GM18498 (cell line): ENCODE data around the gene GNG13.
"Not testable (repeated sequence)": the region's sequence is repeated elsewhere in the genome, so short reads cannot be mapped to it uniquely, and the experiment has no call there.

Experiments used
- ATAC-seq: cut with Tn5 transposase; IDR thresholded peaks from one replicate; pipeline ENCODE4 v1.9.1; 2021; ENCODE audit warnings: mild to moderate bottlenecking, moderate library complexity; ENCODE audit not compliant: unreplicated experiment

Gene GNG13, protein sequence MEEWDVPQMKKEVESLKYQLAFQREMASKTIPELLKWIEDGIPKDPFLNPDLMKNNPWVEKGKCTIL

DNA sequence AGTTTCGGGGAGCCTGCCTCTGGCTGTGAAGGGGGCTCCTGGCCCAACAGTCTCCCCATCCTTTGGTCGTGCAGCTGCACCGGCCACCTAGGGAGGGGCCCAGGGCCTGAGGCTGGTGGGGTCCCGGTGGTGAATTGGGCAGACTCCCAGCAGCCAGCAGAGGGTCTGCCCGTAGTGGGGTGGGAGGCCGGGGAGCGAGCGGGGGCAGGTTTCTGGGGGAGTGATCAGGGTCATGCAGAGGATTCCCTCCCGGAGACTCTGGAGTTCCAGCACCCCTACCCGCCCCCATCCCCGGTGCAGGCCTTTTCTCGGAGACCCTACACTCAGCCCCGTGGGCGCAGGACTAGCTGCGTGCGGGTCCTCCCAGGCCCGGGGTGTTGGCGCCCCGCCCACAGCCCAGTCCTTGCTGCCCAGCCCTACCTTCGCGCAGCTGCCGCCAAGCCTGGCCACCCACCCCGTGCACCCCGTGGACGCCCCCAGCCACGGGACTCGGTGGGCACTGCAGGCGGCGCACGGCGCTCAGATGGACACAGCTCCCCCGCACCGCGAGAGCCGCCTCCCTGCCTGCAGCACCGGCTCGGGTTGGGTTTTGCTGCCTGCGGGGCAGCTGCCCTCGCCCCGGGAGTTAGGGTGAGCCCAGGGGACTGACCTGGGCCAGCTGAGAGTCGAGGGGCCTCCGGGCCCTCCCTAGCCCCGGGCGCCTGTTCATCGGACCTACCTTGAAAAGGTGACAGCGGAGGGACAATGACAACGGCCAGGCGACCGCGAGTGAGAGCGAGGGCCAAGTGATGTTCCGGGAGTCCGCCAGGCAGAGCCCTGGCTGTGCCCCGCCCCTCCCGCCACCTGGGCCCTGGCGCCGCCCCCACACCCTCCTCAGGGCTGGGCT is at the start of gene GNG13:
TSS of gene GNG13 (minus strand) at position 787 of the 886 bp plus-strand sequence. CDS start 1,657 bp downstream, outside the sequence.
- no peak for ATAC-seq

DNA sequence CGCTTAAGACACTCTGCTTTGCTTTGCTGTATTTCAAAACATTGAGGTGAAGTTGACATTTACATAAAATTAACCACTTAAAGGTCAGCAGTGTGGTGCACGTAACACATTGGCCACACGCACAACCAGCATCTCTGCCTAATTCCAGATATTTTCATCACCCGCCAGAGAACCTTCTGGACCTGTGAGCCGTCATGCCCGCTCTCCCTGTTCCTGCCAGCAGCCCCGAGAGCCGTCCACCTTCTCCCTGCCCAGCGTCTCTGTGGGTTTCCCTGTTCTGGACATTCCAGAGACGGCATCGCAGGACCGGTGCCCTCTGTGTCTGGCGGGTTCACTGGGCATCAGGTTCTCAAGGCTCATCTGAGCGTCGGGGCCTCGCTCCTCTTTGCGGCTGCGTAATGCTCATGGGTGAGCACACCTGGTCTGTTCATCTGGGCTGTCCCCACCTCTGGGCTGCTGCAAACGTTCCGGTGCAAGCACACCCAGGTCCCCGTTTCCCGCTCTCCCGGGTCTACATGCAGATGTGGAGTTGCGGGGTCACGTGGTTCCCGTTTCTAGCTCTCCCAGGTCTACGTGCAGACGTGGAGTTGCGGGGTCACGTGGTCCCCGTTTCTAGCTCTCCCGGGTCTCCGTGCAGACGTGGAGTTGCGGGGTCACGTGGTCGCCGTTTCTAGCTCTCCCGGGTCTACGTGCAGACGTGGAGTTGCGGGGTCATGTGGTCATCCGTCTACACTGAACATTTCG is 48.1 kb upstream of the GNG13 start:
- ATAC-seq: no peak

- no peak for ATAC-seq
Measured at GRCh38 chr16:847681-848445, 47.3 kb upstream of the GNG13 start.

GRCh38 chr16:847151-847550 is 46.6 kb upstream of the GNG13 start:
- no peak for ATAC-seq

- no peak for ATAC-seq
Measured at GRCh38 chr16:845351-845745, 44.8 kb upstream of the GNG13 start.

DNA sequence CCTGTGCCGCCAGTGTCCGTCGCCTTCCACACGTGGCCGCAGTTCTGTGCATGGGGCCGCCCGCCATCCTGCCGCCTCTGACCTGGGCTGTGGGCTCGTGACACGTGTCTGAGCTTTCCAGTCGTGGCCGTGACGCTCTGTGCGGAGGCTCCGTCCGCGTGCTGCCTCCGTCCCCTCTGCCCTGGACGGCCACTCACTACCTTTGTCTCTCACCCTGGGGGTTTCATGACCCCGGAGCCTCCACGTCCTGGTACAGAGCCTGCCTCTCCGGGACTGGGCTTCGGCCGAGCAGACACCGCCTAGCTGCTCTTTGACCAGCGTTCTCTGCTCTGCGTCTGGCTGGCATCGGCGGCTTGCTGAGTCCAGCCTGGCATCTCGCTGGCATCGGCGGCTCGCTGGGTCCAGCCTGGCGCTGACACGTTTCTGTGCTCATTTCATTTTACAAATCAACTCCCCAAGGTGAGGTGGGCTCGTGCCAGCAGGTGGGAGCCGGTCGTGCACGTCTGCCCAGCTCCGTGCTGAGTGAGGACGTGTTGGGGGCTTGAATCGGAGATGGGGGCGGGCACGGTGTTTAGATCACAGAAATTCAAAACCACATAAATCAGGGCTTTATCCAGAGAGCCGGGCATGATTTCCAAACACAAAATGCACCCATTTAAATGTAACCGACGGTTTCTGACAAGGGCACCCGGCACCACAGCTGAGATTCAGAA is 44.3 kb upstream of the GNG13 start:
- ATAC-seq: no peak

DNA sequence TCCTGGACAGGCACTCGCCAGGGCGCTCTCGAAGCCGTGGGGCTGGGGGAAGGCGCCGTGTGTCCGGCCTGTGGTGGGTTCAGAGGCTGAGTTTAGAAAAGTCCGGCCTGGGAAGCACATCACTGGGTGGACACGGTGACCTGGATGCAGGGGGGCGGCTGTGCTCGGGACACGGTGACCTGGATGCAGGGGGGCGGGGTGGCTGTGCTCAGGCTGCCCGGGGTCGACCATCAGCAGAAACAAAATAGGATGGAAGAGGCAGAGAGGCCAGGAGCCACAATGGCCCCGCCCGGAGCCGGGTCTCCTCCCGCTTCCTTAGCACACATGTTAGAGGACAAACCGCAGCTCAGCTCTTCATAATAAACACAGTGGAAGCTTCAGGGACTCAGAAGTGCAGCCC is 43.2 kb upstream of the GNG13 start:
- ATAC-seq: no peak

DNA sequence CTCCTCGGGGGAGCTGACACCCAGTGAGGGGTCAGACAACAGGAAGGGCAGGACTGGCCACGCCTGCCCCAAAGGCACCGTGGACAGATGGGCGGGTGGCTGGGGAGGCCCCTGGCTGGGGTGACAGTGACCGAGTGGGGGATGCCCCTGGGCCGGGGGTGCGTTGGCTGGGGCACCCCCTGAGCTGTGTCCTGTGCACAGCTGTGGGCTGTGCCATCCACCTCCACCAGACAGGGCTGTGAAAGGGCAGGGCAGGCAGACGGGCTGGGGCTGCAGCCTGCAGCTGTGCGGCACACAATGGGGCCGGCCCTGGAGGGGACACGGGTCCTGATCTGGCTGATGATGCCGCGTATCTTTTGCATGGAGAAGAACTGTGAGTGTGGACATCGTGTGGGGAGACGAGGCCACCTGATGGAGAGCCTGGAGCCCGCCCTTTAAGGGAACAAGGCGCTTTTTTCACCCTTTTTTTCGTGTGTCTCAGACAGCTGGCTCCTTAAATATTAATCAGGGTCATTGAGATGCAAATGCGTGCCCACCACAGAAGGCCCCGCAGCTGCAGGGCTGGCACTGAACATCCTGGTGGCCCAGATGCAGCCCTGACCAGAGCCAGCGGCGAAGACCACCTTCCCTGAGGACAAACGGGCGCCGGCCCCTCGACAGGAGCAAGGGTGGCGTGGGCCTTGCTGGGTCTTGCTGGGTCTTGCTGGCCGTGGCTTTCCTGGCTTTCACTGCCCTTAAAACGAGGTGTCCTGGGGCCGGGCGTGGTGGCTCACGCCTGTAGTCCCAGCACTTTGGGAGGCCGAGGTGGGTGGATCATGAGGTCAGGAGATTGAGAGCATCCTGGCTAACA is 42.4 kb upstream of the GNG13 start:
- ATAC-seq: no peak

- no peak for ATAC-seq
Measured at GRCh38 chr16:842061-842476, 41.5 kb upstream of the GNG13 start.

GRCh38 chr16:841455-842060 is 41.0 kb upstream of the GNG13 start:
- no peak for ATAC-seq

GRCh38 chr16:840561-841454 is 40.3 kb upstream of the GNG13 start:
- no peak for ATAC-seq

DNA sequence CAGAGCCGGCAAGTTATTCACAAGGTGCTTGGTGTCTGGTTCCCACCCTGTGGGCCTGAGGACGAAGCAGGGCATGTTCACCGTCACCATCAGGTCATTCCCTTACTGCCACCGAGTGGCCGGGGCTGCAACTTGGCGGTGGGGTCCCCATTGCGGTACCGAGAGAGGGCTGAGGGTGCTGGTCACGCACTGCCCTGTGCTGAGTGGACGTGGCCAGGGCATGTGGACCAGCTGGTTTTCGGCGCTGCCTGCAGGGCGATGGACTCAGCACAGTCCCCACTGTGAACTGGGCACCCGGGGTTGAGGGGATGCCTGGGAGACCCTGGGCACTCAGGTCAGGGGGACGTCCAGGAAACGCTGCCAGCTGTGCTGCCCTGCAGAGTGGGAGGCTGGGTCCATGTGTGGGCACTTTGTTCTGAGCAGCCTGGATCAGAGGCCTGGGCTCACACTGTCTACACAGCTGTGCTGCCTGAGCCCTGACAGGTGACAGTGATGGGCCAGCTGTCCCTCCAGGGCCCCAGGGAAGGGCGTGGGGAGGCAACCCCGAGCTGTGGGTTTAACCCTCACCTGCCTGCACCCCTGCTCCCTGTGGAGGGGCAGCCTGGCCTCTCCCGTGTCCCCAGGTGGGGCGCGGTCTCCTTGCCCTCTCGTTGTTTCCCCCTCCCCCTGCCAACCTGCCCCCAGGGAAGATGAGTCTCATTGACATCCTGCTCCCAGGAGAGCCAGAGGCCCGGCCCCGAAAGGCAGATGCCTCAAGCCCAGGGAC is 39.3 kb upstream of the GNG13 start:
- no peak for ATAC-seq

DNA sequence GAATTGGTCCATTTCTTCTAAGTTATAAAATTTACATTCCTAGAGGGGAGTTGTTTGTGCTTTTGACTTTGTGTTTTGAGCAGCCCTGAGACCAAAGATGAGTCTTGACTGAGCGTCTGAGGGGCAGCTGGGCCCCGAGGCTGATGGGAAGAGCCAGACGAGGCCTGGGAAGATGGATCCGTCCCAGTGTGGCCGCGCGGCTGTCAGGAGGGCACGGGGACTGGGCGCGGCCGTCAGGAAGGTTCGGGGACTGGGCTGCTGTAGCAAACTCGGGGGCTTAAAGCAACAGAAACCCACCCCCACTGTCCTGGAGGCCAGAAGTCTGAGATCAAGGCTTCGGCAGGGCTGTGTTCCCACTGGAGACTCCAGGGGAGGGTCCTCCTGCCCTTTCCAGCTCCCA is 38.2 kb upstream of the GNG13 start:
- ATAC-seq: no peak

- ATAC-seq: not testable (repeated sequence)
Measured at GRCh38 chr16:836822-837221, 36.3 kb upstream of the GNG13 start.

DNA sequence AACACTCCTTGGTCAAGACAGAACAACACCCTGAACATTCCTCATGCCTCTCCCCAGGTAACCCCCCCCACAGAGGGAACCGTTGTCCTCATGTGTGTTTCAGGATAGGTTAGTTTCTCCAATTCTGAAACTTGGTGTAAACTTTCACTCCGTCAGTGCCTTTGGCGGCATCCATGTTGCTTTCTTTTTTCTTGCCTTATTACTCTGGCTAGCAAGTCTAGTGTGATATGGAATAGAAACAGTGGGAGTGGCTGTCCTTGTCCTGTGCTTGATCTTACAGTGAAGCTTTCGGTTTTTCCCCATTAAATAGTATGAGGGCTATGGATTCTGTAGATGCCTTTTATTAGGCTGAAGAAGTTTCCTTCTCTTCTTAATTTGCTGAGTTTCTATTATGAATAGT is 35.7 kb upstream of the GNG13 start:
- no peak for ATAC-seq

GRCh38 chr16:835373-835772 is 34.8 kb upstream of the GNG13 start:
- no peak for ATAC-seq

- ATAC-seq: no peak
Measured at GRCh38 chr16:833411-833810, 32.9 kb upstream of the GNG13 start.
